Cardiac muscle cell (in vitro differentiated cells and primary cell): Measurements from ENCODE around the gene ARID5A. TPM values are rescaled to one million over a fixed set of nuclear protein-coding genes. Genes with fewer than 3 reads are reported as not detected.

Experiments
- DNase-seq, 2 donors: peaks; one replicate each; pipeline versions ENCODE4 v3.0.0 to v3.0.0-alpha.2; 2010 to 2017; ENCODE audit warnings: low read depth in 1 of 2, low spot score in 1 of 2
- H3K27ac ChIP-seq: fragments of 200-600 bp; sonication (generic); 2 replicates; pipeline ENCODE4 v1.5.1; 2016
- H3K27me3 ChIP-seq: fragments of 200-600 bp; sonication (generic); 2 replicates; pipeline ENCODE4 v1.6.0; 2016; ENCODE audit warnings: control low read depth
- H3K36me3 ChIP-seq: fragments of 200-600 bp; sonication (generic); 2 replicates; pipeline ENCODE4 v1.5.1; 2016; ENCODE audit warnings: control low read depth
- H3K4me1 ChIP-seq: fragments of 200-600 bp; sonication (generic); 2 replicates; pipeline ENCODE4 v1.8.1; 2017; ENCODE audit warnings: low read depth, mild to moderate bottlenecking, mixed run types
- H3K4me3 ChIP-seq: fragments of 200-600 bp; sonication (generic); 2 replicates; pipeline ENCODE4 v1.5.1; 2016; ENCODE audit warnings: mild to moderate bottlenecking
- H3K9me3 ChIP-seq: fragments of 200-600 bp; sonication (generic); 2 replicates; pipeline ENCODE4 v1.5.1; 2017; ENCODE audit warnings: low read depth, mild to moderate bottlenecking, control low read depth
- polyA plus RNA-seq: library from polyadenylated mRNA; unstranded; fragments of >200 nt; fragmentation: Nextera tagmentation; extraction: Ambion mirVana; gene quantifications from 2 replicates; pipeline ENCODE4 v1.2.1, GENCODE V29; 2016
- total RNA-seq: library from RNA; depleted of rRNA; stranded (reverse); fragments of >200 nt; gene quantifications from 2 replicates; pipeline ENCODE4 v1.2.3, GENCODE V29; 2016
- TF ChIP-seq, protein P1 (sequence below): IDR thresholded peaks from 2 replicates; pipeline ENCODE4 v1.5.1; 2012; ENCODE audit warnings: low read depth, mild to moderate bottlenecking, low read length

The ARID5A gene
- total and polyA plus RNA-seq, 2 experiments from 2014 or later: 7.6 to 7.8 TPM

DNA sequence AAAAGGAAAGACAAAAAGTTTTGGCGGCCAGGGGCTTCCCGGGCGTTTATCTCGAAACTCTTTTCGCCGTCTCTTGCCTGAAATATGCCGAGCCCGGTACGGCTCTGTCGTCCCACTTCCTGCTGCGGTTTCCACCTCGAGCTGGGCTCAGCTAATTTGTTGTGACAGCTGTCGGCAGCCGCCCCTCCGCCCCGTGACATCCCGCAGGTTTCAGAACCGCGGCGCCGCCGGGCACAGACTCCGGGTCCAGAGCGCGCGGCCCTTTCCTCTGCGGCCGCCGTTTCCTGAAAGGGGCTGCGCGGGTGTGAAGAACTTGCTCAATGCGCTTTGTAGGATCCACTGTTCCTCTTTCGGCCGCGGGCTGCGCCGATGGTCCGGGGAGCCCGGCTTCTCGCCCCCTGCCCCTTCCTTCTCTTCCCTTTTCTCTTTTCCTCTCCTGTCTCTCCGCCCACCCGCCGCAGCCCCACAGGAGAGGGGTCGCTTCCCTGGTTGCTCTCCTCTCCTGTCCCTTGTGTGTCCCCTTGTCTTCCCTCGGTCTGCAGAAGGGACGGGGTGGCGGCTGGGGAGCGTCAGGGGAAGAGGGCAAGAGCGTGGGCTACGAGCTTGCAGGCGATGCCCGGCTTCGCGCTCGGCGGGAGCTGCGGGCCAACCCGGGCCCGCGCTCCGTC lies 648 bp downstream of the ARID5A start:
- no peak overlapping the region for H3K27ac ChIP-seq

DNA sequence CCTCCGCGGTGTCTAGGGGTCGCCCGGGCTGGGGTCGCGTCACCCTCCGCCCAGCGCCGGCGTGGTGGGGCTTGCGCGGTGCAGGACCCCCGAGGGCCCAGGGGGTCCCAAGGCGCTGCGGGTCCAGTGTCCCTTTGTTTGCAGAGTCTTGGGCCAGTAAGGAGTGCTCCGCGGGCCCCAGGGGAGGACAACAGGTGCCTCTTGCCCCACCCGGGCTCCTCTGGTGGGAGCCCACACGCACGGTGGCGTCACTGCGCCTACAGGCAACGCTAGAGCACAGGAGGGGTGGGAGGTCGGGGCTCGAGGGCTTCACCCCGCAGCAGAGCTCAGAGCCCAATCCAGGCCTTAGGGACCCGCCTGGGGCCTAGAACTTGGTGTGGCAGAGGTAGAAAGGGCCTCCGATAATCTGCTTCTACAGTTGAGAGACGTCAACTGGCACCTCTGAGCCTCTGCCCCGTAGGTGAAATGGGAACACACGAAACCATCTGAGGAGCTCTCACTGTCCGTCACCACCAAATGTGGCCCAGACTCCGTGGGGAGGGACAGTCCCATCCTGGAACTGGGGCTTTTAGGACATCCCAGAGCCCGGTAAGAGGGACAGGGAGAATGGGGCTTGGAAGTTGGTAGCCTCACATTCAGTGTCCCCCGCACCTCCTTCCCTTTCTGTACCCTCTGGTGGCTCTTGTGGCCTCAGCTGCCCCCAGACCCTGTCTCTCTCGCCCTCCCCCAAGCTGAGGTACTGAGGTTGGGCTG lies 1.4 kb downstream of the ARID5A start:
- TF ChIP-seq, protein P1, sequence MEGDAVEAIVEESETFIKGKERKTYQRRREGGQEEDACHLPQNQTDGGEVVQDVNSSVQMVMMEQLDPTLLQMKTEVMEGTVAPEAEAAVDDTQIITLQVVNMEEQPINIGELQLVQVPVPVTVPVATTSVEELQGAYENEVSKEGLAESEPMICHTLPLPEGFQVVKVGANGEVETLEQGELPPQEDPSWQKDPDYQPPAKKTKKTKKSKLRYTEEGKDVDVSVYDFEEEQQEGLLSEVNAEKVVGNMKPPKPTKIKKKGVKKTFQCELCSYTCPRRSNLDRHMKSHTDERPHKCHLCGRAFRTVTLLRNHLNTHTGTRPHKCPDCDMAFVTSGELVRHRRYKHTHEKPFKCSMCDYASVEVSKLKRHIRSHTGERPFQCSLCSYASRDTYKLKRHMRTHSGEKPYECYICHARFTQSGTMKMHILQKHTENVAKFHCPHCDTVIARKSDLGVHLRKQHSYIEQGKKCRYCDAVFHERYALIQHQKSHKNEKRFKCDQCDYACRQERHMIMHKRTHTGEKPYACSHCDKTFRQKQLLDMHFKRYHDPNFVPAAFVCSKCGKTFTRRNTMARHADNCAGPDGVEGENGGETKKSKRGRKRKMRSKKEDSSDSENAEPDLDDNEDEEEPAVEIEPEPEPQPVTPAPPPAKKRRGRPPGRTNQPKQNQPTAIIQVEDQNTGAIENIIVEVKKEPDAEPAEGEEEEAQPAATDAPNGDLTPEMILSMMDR: no peak
- Histone ChIP-seq H3K4me1 (peaks cover 23% of the 10 kb centered on the region), H3K27ac (no peak overlapping the region), H3K9me3 (no peaks in the 10 kb centered on the region), H3K27me3 (peaks cover 35% of the 10 kb centered on the region), H3K4me3 (peak overlapping the region; percentile 94), H3K36me3 (no peaks in the 10 kb centered on the region)
- no peak for DNase-seq

More for the DNA sequence above, 648 bp downstream of the ARID5A start:
- H3K4me3 ChIP-seq: peak overlapping the region; percentile 94
- peaks cover 35% of the 10 kb centered on the region for H3K27me3 ChIP-seq
- TF ChIP-seq, protein P1: no peak
- H3K9me3 ChIP-seq: no peaks in the 10 kb centered on the region
- no peaks in the 10 kb centered on the region for H3K36me3 ChIP-seq
- peak; percentile 56 to 64 for DNase-seq
- peaks cover 28% of the 10 kb centered on the region for H3K4me1 ChIP-seq

DNA sequence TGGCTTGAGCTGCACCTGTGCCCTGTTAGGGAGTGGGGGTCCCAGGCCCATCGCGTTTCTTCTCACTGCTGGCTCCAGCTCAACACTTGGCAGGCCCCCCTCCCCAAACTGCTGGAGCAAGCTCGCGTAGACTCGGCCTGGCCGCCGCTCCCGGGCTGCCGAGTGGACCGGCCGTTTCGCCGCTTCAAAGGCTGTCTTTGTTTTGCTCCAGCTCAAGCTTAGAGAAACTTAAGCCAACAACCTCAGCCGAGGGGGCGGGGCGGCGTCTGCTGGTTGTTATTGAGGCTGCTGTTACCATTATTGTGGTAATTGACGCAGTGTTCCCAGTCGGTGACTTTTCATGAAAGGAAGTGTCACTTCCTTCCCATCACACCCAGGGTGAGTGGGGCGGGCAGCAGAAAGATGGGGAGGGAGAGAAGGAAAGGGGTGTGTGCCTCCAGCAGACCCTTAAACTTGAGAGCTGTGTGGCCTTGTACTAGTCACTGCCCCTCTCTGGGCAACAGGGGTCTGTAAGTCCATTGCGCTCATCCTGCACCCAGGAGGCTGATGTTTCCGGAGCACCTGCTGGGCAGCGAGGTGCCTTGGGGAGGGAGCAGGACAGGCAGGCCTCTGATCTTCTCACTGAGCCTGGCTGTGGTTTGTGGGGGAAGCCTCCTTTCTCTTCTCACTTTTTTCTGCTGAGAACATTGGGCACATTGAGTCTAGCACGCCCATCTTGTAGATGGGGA lies 2.1 kb downstream of the ARID5A start:
- no peaks in the 10 kb centered on the region for H3K9me3 ChIP-seq
- DNase-seq: peak; percentile 40 to 59
- peaks cover 35% of the 10 kb centered on the region for H3K27me3 ChIP-seq
- H3K4me1 ChIP-seq: peaks cover 17% of the 10 kb centered on the region
- H3K36me3 ChIP-seq: no peaks in the 10 kb centered on the region
- peak overlapping the region; percentile 94 for H3K4me3 ChIP-seq
- TF ChIP-seq, protein P1: no peak
- H3K27ac ChIP-seq: no peak overlapping the region

DNA sequence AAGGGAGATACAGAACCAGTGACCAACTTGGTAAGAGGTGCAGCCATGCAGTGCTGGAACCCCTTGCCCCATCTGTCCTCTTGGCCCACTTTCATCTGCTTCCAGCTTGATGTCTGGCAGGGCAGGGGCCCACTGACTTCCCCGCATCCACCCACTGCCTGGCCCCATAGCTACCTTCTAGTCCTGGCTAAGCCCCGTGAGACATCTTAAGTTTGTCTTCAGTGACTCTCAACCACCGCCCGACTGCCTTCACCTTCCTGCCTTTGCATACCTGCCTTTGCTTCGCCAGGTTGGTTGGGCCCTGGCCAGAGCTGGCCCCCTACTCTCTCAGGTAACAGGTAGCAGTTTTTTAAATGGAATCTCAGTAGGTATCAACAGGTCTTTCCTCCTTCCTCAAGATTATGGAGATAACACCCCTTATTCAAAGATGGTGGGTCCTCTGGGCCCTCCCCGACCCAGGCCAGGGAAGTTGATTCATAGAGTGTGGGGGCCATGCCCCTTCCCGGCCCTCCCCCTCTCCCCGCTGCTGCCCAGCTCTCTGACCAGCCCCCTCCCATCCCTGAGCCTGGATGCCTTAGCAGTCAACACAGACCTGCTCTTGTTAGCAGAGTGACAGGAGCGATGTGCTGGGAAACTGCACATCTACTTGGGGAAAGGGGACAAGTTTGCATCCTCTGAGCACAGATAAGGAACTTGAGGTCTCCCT lies 2.8 kb downstream of the ARID5A start:
- Histone ChIP-seq H3K36me3 (no peaks in the 10 kb centered on the region), H3K27me3 (peaks cover 35% of the 10 kb centered on the region), H3K27ac (no peak overlapping the region), H3K4me3 (no peak overlapping the region), H3K4me1 (peaks cover 10% of the 10 kb centered on the region), H3K9me3 (no peaks in the 10 kb centered on the region)
- DNase-seq: no peak
- TF ChIP-seq, protein P1: no peak

DNA sequence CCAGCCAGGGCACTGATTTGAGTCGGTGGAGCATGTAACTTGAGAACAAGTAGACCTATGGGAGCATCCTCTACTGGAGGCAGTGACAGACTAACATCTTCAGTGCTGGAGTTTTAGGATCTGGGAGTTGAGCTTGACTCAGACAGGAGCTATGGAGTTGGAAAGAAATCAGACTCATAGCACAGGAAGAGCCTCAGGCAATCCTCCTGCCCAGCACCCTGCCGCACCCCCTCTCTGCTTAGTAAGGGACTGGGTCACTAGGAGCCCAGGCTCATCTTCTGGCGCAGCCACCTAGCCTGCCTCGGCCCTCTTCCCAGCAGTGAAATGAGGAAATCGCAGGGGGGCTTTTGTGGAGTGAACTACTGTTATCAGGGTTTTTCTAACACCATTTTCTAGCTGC lies 3.6 kb downstream of the ARID5A start:
- Histone ChIP-seq H3K9me3 (no peaks in the 10 kb centered on the region), H3K27me3 (peaks cover 35% of the 10 kb centered on the region), H3K27ac (no peak overlapping the region), H3K4me3 (no peak overlapping the region), H3K4me1 (peaks cover 10% of the 10 kb centered on the region), H3K36me3 (no peaks in the 10 kb centered on the region)
- TF ChIP-seq, protein P1: no peak
- no peak for DNase-seq
